H54 (cell line): ENCODE results near the gene TMEM200A.
"Not testable (repeated sequence)": the region's sequence is repeated elsewhere in the genome, so short reads cannot be mapped to it uniquely, and the experiment has no call there.

Experiments used
- DNase-seq: peaks from one replicate; pipeline ENCODE4 v3.0.0; 2011; ENCODE audit warnings: low spot score, mixed read lengths; ENCODE audit not compliant: insufficient read length
- FAIRE-seq: peaks from 3 replicates; lab custom pipeline; 2011; peaks lifted over from hg19 to GRCh38; lab: Jason Lieb, UNC
- POLR2A ChIP-seq: IDR thresholded peaks from 2 replicates; pipeline ENCODE4 v1.6.1; 2011; ENCODE audit warnings: low read depth, mild to moderate bottlenecking, low read length

TMEM200A gene

GRCh38 chr6:130365166-130366106 is at the start of gene TMEM200A:
TMEM200A (plus strand) TSS chr6:130366017; CDS start chr6:130440423, 74,406 bp downstream.
- FAIRE-seq (no peak), DNase-seq (no peak)
- TF ChIP-seq POLR2A: no peak

- DNase-seq: no peak
Observed at GRCh38 chr6:130320908-130321307, 44.9 kb upstream of the TMEM200A start.

GRCh38 chr6:130322673-130323268 is 43.0 kb upstream of the TMEM200A start:
- no peak for TF ChIP-seq POLR2A
- DNase-seq (no peak), FAIRE-seq (no peak)

More at GRCh38 chr6:130320908-130321307, 44.9 kb upstream of the TMEM200A start:
- no peak for FAIRE-seq
- TF ChIP-seq POLR2A: no peak

GRCh38 chr6:130324657-130325056 is 41.2 kb upstream of the TMEM200A start:
- TF ChIP-seq POLR2A: no peak
- FAIRE-seq: no peak
- no peak for DNase-seq

- DNase-seq (no peak), FAIRE-seq (no peak)
Observed at GRCh38 chr6:130326496-130326895, 39.3 kb upstream of the TMEM200A start.

GRCh38 chr6:130337534-130337933 is 28.3 kb upstream of the TMEM200A start:
- FAIRE-seq: no peak
- no peak for TF ChIP-seq POLR2A

More at GRCh38 chr6:130326496-130326895, 39.3 kb upstream of the TMEM200A start:
- no peak for TF ChIP-seq POLR2A

GRCh38 chr6:130346324-130346723 is 19.5 kb upstream of the TMEM200A start:
- not testable (repeated sequence) for FAIRE-seq, DNase-seq

More at GRCh38 chr6:130337534-130337933, 28.3 kb upstream of the TMEM200A start:
- DNase-seq: no peak

- no peak for FAIRE-seq
- DNase-seq: no peak
- no peak for TF ChIP-seq POLR2A
Observed at GRCh38 chr6:130354322-130354721, 11.5 kb upstream of the TMEM200A start.

- FAIRE-seq (no peak), DNase-seq (no peak)
- no peak for TF ChIP-seq POLR2A
Observed at GRCh38 chr6:130355572-130355971, 10.2 kb upstream of the TMEM200A start.

- TF ChIP-seq POLR2A: no peak
- no peak for DNase-seq
Observed at GRCh38 chr6:130357436-130357835, 8.4 kb upstream of the TMEM200A start.

GRCh38 chr6:130359736-130360135 is 6.1 kb upstream of the TMEM200A start:
- no peak for FAIRE-seq
- no peak for TF ChIP-seq POLR2A

More at GRCh38 chr6:130357436-130357835, 8.4 kb upstream of the TMEM200A start:
- FAIRE-seq: no peak

GRCh38 chr6:130362128-130362527 is 3.7 kb upstream of the TMEM200A start:
- no peak for TF ChIP-seq POLR2A
- DNase-seq: no peak
- no peak for FAIRE-seq

More at GRCh38 chr6:130359736-130360135, 6.1 kb upstream of the TMEM200A start:
- no peak for DNase-seq

- FAIRE-seq (no peak), DNase-seq (no peak)
- no peak for TF ChIP-seq POLR2A
Observed at GRCh38 chr6:130364224-130364780, 1.5 kb upstream of the TMEM200A start.
